HT-29 (cell line): ENCODE data around the gene VRK2. TPM values are rescaled to one million over a fixed set of nuclear protein-coding genes. Genes with fewer than 3 reads are reported as not detected.
A peak's percentile ranks its signal among the peaks of the same experiment; 100 is the strongest.

ENCODE experiments used
- DNase-seq: peaks from one replicate; pipeline ENCODE4 v3.0.0-alpha.2; 2015; ENCODE audit warnings: low spot score
- total RNA-seq: library from RNA; depleted of rRNA; stranded (reverse); fragments of >200 nt; shearing (Covaris generic); gene quantifications from 2 replicates; pipeline ENCODE4 v1.2.3, GENCODE V29; 2014; rRNA removed

VRK2 gene
- total RNA-seq, result 9.4 and 10.3 TPM in 2 replicates

DNA sequence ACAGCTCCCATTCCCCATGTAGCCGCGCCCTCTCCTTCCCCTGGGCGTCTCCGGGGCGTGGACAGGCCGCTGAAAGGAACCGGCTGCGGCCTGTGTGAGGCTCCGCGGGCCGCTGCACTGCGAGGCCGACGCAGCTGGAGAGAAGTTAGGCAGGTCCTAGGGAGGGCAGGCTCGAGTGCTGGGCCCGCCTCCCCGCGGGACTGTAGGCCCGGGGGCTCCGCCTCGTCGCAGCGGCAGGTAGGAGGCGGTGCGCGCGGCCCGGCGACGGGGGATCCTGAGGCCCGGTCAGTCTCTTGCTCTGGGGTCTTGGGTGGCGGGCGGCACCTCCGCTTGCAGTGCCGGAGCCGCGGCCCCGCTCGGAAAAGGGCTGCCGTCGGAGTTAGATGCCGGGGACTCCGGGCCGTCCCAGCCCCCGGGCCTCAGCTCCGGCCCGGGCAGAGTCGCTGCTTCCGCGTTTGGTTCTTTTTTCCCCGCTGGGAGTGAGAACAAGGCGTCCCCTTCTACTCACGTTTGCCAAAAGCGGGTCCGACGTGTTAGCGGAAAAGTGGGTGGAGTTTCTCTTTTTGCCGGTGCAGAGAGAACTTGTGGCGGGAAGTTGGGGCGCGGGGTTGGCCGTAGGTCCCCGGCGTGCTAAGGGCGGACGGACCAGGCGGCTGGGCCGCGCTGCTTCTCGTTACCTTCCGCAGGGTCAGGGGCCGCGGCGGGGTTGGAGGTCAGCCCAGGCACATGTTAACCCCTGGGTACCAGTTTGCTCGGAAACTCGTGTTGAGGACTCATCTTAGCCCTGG lies at the start of gene VRK2:
TSS of gene VRK2 (plus strand) at position 222 of the 788 bp plus-strand sequence. CDS start 2,026 bp downstream, outside the sequence.
- DNase-seq, result peak; percentile 93

- no peak for DNase-seq
Observed at GRCh38 chr2:58006256-58006951, 40.2 kb upstream of the VRK2 start.

GRCh38 chr2:58006952-58007284 lies 39.7 kb upstream of the VRK2 start:
- DNase-seq, result no peak

- peak; percentile 47 for DNase-seq
Observed at GRCh38 chr2:58010599-58010998, 36.0 kb upstream of the VRK2 start.

DNA sequence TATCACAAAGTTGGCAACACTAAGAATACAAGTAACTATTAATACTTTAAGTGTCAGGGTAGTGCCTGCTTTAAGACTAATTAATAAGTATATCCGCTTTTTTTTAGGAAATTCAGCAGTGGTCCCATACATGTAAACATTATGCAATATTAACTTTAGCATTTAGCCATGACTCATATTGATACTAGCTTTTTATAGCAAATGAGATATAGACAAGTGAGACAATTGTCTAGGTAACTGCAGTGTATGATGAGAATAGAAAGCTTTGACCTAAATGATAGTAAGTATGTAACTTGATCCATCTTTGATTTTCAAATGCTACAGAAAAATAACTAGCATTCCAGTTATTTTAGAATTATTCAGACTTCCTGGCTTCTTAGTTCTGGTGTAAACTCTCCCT lies 27.4 kb upstream of the VRK2 start:
- DNase-seq, result no peak

- no peak for DNase-seq
Observed at GRCh38 chr2:58025150-58025933, 21.3 kb upstream of the VRK2 start.

DNA sequence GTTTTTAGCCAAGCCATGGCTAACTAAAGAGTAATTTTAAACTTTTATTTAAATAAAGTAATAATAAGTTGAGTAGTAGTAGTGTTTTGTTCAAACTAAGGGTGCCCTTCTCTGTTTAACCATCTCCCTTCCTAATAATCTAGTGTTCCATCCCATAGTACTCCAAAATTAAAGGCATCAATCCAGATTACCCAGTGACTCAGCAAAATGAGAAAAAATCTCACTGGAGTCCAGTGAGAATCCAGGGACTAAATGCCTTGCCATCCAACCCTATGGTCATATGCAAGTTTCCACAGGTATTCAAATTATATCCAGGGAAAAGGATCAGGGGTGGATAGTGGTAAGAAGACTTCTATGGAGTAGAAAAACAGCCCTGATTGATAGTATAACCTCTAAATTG lies 19.6 kb upstream of the VRK2 start:
- DNase-seq, result no peak

GRCh38 chr2:58030771-58031170 lies 15.8 kb upstream of the VRK2 start:
- DNase-seq, result no peak

- no peak for DNase-seq
Observed at GRCh38 chr2:58032016-58032763, 14.4 kb upstream of the VRK2 start.

DNA sequence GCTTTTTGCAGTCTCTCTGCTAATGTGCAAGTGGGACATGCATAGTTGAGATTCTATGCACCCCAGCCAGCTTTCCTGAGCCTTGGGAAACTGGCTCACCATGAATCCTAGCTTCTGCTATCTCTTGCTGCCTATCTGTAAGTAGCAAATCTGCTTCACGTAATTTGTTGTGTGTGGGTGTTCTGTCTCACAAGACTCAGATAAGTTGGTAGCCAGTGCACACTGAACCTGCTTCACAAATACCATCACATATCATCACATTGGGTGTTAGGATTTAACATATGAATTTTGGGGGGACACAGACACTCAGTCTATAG lies 13.9 kb upstream of the VRK2 start:
- DNase-seq, result no peak

- no peak for DNase-seq
Observed at GRCh38 chr2:58033530-58033929, 13.1 kb upstream of the VRK2 start.

GRCh38 chr2:58035352-58035751 lies 11.3 kb upstream of the VRK2 start:
- no peak for DNase-seq

- DNase-seq, result no peak
Observed at GRCh38 chr2:58039170-58039611, 7.4 kb upstream of the VRK2 start.

GRCh38 chr2:58042486-58042970 lies 4.1 kb upstream of the VRK2 start:
- DNase-seq, result peak; percentile 86

DNA sequence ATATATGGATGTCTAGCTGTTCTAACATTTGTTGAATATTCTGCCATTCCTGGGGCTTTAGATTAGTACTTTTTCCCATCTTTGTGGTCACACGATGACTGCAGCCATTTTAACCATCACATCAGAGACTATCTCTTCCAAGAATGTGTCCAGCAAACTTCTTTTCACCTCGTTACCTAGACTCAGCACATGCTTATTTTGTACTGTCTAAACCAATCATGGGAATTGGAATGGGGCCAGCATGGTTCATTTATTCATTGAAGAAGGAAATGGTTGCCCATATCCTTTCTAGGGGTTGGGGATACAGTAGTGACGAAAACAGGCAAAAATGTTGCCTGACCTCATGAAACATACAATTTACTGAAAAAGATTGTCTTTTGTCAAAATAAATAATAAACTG lies 2.5 kb upstream of the VRK2 start:
- DNase-seq, result no peak

- no peak for DNase-seq
Observed at GRCh38 chr2:58045580-58046334, 849 bp upstream of the VRK2 start.

- DNase-seq, result no peak
Observed at GRCh38 chr2:58046335-58046584, 346 bp upstream of the VRK2 start.

DNA sequence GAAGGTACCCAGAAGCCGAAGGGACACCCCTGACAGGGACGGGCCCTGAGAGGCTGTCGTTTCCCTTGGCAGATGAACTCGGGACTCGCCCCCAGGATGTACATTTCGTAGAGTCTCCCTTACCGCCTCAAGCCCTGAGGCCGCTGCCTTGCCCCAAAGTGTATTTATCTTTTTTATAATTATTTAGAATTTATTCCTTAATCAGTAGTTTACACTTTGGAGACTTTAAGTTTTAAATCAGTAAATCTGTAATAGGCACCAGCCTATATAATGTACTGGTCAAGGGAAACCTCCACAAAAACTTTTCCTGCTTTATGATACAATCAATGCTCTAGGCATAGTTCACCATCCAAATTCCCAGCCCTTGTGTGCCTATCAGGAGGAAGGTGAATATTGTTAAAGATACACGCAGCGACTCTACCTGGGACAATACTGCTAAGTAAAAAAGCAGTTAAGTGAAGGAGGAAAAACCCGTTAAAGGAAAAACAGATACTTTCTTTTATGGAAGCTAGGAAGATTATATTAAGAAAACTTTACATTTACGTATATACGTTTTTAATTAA lies 848 bp downstream of the VRK2 start:
- DNase-seq, result peak; percentile 43

DNA sequence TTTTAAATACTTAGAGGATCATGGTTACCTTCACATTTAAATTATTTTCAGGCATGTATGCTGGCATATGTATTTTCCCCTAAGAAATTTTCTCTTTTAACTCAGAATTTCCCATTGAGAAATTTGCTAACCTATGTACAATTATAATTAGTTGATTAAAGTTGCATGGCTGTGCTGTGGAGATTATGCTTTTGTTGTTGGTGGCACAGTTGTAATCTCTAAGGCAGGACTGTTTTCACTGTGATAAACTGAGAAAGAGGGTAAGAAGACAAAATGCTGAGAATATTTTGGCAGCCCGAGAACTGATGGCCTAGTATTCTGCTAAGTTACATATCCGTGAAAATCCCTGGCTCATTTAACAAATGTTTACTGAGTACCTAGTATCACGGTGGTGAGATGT lies 1.4 kb downstream of the VRK2 start:
- peak; percentile 7 for DNase-seq

DNA sequence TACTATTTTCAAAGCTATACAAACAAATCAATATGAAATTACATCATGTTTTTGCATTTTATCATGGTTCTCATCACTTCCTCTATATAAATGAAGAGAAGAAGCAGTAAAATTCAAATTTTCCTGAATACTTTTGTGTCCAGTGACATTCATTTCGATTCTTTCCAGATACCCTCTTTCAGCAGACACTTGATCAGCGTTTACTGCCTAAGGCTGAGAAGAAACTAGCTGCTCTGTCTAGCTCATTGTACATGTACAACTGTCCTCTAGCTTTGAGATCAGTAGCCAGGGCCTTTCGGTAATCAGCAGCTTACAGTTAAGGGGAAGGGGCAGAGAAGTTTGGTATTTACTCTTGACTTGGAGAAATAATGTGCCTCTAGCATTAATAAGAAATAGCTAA lies 4.8 kb downstream of the VRK2 start:
- no peak for DNase-seq

- no peak for DNase-seq
Observed at GRCh38 chr2:58052978-58053377, 6.4 kb downstream of the VRK2 start.
